Activated CD4-positive, alpha-beta T cell treated with anti-CD3 and anti-CD28 coated beads, Interleukin-2, amount 50 U/mL, for 1 hour (primary cell): ENCODE results near the gene GINS3.

Experiments
- DNase-seq: peaks from one replicate; pipeline ENCODE4 v3.0.0-alpha.2; 2020

Gene GINS3

DNA sequence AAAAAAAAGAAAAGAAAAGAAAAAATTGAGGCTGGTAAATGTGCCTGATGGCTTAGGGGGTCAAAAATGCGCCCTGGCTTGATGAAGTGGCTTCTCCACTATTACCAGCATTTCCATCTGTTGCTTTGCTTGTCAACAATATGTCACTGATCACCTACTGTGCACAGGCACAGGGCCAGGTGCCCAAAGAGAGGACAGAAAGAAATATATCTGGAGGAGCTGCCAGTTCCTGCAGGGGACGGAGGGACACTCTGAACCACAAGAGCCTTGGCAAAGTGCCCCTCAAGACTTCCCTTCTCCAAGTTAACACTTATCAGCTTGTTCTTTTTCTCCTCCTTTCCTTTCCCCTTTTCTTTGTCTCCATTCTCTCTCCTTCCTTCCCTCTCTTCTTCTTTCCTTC is 34.7 kb downstream of the GINS3 start:
- DNase-seq = no peak

DNA sequence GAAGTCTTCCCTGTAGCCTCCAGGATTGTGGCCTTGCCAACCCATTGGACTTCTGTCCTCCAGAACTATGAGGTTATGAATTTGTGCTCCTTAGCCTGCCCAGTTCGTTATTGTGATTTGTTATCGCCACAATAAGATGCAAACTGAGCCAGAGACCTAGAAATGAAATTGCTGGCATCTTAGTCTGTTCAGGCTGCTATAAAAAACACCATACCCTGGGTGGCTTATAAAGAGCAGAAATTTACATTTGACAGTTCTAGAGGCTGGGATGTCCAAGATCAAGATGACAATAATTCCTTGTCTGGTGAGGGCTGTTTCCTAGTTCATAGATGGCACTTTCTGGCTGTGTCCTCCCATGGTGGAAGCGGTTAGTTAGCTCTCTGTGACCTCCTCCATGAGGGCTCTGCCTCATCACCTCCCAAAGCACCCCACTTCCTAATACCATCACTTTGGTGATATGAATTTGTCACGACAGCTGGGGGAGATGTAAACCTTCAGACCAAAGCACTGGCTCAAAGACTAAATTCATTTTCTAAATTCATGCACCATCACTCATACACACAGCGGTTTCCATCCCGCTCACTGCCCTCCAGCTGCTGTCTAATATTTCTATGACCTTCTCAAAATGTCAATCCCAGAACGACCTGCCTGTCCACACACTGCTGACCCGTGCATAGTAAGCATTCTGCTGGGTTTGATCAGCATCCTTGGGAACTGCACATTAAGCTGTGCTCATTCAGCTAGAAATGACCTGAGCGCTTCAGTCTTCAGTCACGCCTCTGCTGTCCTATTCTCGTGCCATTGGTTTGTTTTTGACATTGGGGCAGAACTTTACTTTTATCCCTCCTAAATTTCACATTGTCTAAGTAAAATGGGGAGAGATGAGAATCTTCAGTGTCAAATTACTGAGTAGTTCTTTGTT is 36.6 kb downstream of the GINS3 start:
- DNase-seq = no peak

DNA sequence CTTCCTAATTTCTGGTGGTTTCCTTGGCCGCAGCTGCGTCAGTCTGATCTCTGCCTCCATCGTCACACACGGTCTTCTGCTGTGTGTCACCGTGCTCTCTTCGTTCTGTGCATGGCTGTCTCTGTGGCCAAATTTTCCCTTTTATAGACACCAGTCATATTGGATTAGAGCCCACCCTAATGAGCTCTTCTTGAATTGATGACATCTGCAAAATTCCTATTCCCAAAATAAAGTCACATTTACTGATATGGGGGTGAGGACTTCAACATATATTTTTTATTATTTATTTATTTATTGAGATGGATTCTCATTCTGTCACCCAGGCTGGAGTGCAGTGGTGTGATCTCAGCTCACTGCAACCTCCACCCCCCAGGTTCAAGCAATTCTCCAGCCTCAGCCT is 38.4 kb downstream of the GINS3 start:
- DNase-seq = no peak

DNA sequence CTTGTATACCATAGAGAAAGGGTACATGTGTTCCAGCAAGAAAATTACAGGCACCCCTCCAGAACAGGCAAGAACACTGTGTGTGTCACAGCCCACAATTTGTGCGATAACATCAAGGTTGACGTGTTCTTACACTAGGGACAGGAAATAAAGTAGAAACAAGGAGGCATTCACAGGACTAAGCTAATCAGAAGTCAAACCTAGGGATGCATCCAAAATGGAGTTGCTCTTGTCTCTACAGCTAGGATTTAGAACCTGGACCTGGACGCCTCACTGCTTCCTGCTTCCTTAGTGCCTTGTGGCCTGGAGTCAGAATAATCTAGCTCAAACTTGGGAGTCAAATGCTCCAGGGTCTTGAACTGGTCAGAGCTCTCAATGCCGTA is 41.3 kb downstream of the GINS3 start:
- DNase-seq = no peak

DNA sequence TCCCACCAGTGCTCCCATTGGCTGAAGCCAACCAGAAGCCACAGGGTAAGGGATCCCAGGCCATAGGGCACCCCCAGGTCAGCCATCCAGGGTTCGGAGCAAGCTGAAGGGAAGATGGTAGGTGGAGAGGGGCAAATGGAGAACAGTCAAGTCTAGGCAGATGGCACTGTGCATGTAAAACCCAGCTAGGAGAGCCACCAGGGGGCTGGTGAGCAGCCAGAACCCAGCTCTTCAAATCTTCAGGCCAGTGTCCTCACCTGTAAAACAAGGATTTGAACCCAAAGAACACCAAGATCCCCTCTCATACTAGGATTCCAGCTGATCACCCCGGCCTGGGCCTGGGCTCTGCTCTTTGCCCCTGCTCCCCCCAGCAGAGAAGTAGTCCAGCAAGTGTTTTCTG is 43.5 kb downstream of the GINS3 start:
- DNase-seq = no peak

DNA sequence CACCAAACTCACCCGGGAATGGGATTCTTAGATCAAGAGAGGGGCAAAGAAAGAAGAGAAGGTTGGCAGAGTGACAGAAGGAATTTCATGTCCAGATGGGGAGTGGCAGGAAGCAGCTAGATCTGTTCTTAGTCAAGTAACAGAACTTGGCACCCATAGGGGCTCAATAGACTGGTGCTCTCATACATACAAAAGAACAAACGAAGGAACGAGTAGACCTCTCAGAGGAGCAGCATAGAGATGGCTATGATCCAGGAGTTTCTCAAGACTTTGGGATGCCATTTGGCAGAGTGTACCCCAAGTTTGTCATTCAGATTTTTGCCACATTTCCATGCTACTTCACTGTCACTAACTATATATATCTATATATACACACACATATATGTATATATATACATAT is 47.9 kb downstream of the GINS3 start:
- no peak for DNase-seq

DNA sequence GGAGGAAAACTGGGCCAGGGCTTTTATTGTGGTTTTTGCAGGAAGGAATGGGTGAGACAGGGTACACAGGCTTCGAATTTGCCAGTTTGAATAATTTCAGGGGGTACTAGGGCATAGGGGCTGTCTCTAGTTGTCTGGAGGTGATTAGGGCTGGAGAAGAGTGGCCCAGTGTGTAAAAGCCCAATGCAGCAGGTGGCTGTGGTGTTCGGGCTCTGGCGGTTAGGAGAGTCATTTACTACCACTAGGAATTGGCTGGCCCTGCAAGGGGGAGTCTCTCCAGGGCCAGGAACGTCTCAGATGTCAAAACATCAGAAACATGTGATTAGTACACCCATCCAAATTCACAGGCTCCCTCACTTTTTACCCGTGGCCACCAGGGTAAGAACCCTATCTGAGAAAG is 50.3 kb downstream of the GINS3 start:
- no peak for DNase-seq

DNA sequence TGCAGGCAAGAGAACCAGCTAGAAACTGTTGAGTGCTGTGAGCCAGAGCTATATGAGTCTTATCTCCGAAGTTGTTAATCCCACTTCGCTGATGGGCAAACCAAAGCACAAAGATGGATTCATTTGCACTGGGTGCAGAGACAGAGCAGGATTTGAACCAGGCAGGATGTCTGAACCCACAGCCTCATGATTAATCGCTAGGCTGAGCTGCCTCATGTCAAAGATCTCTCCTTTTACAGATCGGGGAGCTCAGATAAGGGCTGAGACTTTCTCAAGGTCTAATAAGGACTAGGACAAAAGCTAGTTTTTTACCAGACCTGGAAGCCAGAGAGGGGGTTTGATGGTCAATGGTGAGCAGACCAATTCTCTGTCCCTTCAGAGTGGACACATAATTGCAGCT is 51.5 kb downstream of the GINS3 start:
- DNase-seq = no peak

DNA sequence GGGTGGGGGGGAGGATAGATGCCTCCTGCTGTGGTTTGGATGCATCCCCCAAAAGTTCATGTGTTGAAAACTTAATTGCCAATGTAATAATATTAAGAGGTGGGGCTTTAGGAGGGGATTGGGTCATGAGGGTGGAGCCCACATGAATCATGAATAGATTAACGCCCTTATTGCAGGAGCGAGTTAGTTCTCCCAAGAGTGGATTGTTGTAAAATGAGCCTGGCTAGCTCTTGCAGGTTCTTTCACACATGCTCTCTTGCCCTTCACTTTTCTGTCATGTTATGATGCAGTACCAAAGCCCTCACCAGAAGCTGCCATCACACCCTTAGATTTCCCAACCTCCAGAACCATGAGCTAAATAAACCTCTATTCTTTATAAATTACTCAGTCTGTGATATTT is 52.0 kb downstream of the GINS3 start:
- no peak for DNase-seq

DNA sequence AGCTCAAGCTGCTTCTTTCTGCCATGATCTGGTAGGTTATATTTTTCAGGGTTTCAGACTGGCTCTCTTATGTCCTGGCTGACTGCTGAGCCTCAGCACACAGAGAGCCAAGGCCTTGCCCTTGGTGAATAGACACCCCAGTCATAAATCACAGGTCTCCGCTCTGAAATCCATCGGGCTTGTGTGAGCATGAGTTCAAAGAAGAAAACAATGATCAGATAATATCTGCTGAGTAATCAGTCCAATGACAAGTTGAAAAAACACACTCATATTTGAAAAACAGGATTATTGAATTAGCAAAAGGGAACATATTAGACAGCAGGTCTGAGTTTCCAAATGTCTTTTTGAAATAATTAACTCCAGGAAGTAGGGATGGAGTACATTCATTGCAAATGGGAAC is 56.6 kb downstream of the GINS3 start:
- no peak for DNase-seq

DNA sequence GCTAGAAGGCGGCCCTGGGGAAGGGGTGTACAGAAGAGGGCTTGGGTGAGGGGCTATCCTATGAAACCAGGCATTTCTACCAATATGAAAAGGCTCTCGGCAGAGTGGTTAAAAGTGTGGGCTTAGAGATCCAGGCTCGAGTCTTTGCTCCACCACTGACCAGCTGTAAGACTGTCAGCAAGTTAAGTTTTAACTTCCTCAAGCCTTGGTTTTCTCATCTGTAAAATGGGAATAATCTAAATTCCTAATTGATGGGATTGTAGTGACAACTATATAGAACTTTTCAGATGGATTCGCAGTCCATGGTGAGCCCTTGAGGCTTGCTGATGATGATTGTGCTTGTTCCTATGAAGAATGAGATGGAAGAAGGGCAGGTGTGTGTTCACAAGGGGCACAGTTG is 57.0 kb downstream of the GINS3 start:
- DNase-seq = no peak

DNA sequence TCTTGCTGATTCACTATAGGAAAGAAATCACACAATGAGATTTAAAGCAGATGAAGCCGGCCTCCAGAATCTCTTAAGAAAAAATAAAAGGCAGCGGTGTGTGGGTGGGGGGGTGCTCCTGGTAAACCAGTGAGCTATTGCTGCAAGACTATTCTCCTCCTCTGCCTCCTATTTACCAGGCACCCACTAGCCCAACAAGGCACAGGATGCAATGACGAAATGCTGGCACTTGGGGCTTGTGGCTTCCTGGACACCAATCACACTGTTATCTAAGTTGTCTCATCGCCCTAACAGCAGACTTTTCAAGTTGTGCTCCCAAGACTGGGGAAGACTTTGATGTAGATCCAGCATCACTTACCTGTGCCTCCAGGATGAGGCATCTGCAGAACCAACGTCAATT is 57.5 kb downstream of the GINS3 start:
- DNase-seq = no peak

DNA sequence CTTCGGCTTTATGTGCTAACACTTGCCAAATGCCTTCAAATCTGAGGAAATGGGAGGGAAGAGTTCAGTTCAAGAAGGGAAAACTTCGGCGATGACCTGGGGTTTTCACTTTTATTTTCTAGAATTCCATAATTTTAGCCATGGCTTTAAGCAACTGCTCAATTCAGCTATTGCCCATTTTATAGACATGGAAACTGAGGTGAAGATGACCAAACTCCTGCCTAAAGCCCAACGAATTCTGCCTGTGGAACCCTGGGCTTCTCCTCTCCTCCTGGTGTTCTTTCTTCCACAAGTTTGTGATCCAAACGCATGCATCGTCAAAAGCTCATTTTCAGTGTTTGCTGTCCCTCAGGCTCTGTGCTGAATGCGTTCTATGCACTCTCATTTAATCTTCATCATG is 58.3 kb downstream of the GINS3 start:
- no peak for DNase-seq

DNA sequence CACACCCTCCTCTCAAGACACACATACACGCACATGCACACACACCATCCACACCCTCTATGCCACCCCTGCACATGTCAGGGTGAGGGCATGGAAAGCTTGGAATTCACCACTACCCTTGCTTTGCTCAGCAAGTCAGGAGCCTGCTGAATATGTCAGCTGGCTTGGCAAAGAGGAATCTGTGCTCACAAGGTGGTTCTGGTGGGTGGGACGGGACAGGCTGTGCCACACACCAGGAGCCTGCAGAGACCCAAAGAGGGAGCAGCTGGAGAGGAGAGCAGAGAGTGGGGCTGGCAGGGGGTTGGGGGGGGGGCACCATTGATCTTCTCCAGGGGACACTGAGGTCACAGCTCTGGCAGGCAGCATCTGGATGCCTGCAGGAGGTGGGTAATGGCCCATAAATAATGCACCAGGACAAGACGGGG is 59.0 kb downstream of the GINS3 start:
- DNase-seq = no peak

DNA sequence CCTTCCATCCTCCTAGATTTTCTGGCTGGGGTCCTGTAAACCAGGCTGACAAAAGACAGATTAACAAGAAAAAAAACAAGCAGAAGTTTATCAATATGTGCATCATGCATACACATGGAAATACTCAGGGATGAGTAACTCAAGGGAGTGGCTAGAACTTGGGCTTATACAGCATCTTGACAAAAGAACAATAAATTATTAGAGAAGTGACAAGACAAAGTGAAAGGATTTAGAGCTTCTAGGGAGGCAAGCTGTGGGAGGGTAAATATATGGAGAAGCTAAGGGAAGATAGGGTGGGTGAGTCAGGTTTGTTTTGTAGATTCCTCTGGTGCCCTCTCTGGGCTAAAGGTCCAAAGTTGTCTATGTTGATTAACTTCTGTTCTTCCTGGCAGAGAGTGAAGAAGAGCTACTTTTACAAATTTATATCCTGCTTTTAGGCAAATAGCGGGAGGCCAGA is 59.7 kb downstream of the GINS3 start:
- DNase-seq = no peak

DNA sequence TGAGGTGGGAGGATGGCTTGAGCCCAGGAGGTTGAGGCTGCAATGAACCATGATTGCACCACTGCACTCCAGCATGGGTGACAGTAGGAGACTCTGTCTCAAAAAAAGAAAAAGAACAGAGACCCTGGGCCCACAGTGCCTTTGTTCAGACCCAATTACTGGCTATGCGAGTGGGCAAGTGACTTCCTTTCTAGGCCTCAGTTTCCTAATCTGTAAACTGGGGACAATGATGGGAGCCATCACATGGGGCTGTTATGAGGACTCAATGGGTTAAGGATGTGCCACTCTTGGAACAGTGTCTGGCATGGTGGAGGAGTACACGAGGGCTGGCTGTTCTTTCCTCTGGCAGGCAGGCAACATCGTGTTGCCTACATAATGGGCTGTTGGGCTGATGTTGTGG is 60.4 kb downstream of the GINS3 start:
- no peak for DNase-seq

DNA sequence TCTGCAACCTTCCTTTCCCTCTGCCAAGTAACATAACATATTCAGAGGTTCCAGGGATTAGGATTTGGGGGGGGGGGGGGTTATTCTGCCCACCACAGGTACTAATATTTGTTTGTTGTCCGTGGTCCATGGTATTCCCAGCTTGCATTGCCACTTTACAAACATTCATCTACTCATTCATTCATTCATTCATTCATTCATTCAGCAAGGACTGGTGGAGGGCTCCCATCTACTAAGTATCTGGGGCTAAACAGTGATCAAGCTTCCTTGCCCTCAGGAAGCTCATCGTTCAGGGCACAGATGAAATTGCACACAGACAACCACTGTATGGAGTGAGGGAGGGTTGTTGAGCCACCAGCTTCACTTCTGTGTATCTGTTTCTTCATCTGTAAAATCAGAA is 61.9 kb downstream of the GINS3 start:
- DNase-seq = no peak

DNA sequence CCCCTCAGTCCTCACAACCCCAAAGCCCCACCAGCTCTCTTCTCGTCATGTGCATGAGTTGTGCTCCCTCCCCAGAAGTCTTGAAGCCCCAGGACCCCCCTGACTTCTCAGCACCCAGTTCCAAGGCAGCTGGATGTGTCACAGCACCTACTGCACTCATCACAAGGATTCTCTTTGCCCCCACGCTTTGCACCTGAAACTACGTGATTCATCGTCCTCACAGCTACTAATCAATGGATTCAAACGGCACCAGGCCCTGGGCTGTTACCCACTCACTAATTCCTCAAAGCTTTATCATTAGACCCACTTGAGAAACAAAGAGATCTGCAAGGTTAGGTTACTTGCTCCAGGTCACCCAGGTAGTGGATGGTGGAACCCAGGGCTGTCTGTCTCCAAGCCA is 62.6 kb downstream of the GINS3 start:
- no peak for DNase-seq
